Thoracic aorta (tissue), 2 donors: ENCODE data around the gene SLC17A9. TPM values are rescaled to one million over a fixed set of nuclear protein-coding genes. Genes with fewer than 3 reads are reported as not detected.

ENCODE experiments used
- ATAC-seq: fragments of 150-250 bp; one replicate; pipeline ENCODE4 v1.8.0; 2017; ENCODE audit warnings: low read depth; ENCODE audit not compliant: insufficient number of reproducible peaks, low FRiP score
- DNase-seq: peaks from one replicate; pipeline ENCODE4 v3.0.0-alpha.2; 2020; ENCODE audit warnings: low spot score
- H3K27ac ChIP-seq, 2 donors: fragments of 200-600 bp; sonication (generic); 1 replicate in 1 of 2; 2 replicates in 1 of 2; pipeline ENCODE4 v1.5.1; 2016; ENCODE audit warnings: mild to moderate bottlenecking in 2 of 2, moderate library complexity in 2 of 2
- H3K27me3 ChIP-seq: fragments of 200-600 bp; sonication (generic); replicated peaks from 2 replicates; pipeline ENCODE4 v1.6.0; 2016; ENCODE audit warnings: mild to moderate bottlenecking; ENCODE audit not compliant: insufficient read depth
- H3K36me3 ChIP-seq: fragments of 200-600 bp; sonication (generic); one replicate; pipeline ENCODE4 v1.5.1; 2016
- H3K4me1 ChIP-seq, 2 donors: fragments of 200-600 bp; sonication (generic); 1 replicate in 1 of 2; 2 replicates in 1 of 2; pipeline versions ENCODE4 v1.5.1 to v1.6.0; 2016; ENCODE audit warnings: low read depth in 2 of 2, mild to moderate bottlenecking in 1 of 2; ENCODE audit not compliant: control insufficient read depth in 1 of 2
- H3K4me3 ChIP-seq: fragments of 200-600 bp; sonication (generic); 2 replicates; pipeline ENCODE4 v1.5.1; 2016; ENCODE audit warnings: mild to moderate bottlenecking
- H3K9me3 ChIP-seq: fragments of 200-600 bp; sonication (generic); 2 replicates; pipeline ENCODE4 v1.5.1; 2016
- CTCF ChIP-seq: fragments of 200-600 bp; sonication (generic); IDR thresholded peaks from one replicate; pipeline ENCODE4 v1.5.1; 2019; ENCODE audit warnings: antibody characterized with exemption
- total RNA-seq, 2 donors: library from RNA; depleted of rRNA; stranded (reverse); fragments of >200 nt; gene quantifications; one replicate each; pipeline versions ENCODE4 v1.1.0 to v1.2.3, GENCODE V29; 2016

The SLC17A9 gene
- total RNA-seq, 2 donors from 2014 or later = 17.9 to 18.8 TPM

DNA sequence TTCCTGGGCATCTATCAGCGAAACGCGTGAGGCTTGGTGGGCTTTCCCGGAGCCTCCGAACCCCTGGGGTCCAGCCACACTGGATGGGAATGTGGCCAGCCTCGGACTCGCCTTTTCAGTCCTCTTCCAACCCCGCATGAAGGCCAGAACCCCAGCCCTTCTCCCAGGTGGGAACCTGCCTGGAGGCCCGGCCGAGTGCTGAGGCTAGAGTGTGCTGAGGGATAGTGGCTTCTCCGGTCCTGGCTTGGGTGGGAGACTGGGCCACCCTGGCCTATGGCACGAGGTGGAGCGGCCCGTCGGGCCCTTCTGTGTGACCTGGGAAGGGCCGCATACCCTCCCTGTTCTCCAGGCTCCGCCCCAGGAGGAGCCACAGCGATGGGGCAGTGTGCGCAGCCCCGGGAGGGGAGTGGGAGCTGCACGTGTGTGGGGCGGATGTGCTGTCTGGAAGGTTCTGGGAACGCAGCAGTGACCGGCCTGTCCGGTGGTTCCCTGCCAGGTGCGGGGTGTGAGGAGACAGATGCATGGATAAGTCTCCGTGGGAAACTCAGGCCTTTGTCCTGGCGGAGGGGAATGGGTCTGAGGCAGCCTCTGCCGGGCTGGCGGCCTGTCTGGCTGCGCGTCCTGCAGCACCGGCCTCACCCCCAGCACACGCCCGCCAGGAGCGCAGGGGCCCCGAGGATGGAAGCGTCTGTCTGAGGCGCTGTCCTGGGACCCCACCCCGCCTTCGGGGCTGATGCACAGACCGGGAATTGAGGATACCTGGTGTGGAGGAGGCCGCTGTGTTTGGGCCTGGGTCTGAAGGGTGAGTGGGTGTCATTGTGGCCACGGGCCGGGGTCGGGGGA is 55.4 kb downstream of the SLC17A9 start:
- H3K27ac ChIP-seq = no peak overlapping the region
- no peak for ATAC-seq
- no peak for DNase-seq
- H3K4me3 ChIP-seq = no peak overlapping the region
- peaks cover 32% of the 10 kb centered on the region for H3K27me3 ChIP-seq
- H3K36me3 ChIP-seq = no peaks in the 10 kb centered on the region
- peaks cover 9 to 26% of the 10 kb centered on the region in 2 donors for H3K4me1 ChIP-seq
- TF ChIP-seq CTCF = no peak
- no peaks in the 10 kb centered on the region for H3K9me3 ChIP-seq

DNA sequence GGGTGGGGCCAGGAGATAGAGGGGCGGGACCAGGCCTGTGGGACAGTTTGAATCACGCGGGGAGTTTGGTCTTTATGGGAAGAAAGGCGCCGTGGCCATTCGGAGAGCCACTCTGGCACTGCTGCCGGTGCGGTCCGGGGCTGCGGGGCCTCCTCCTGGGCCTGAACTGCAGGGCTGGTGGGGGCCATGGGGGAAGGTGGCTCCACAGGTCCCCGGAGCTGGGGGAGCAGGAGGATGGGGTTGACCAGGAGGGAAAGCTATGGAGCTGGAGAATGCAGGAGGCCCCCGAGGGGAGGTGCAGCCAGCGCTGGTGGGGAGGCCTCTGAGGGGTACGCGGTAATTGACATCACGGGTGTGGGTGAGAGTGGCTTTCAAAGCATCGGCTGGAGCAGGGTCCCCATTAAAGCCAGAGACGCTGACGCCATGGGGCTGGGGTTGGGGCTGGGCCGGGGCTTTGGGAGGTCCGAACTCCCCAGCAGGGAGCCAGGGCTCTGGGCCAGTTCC is 56.1 kb downstream of the SLC17A9 start:
- ATAC-seq = no peak
- Histone ChIP-seq H3K36me3 (no peaks in the 10 kb centered on the region), H3K27me3 (peaks cover 28% of the 10 kb centered on the region), H3K27ac (no peak overlapping the region), H3K4me1 (peaks cover 9 to 26% of the 10 kb centered on the region in 2 donors), H3K4me3 (peak overlapping the region; percentile 43), H3K9me3 (peaks cover 7% of the 10 kb centered on the region)
- DNase-seq = no peak
- TF ChIP-seq CTCF = no peak

- peak overlapping the region; percentile 43 for H3K4me3 ChIP-seq
- no peak for ATAC-seq
- TF ChIP-seq CTCF = peak; percentile 94
These were observed 56.8 kb downstream of the SLC17A9 start for GRCh38 chr20:63009045-63009961.

DNA sequence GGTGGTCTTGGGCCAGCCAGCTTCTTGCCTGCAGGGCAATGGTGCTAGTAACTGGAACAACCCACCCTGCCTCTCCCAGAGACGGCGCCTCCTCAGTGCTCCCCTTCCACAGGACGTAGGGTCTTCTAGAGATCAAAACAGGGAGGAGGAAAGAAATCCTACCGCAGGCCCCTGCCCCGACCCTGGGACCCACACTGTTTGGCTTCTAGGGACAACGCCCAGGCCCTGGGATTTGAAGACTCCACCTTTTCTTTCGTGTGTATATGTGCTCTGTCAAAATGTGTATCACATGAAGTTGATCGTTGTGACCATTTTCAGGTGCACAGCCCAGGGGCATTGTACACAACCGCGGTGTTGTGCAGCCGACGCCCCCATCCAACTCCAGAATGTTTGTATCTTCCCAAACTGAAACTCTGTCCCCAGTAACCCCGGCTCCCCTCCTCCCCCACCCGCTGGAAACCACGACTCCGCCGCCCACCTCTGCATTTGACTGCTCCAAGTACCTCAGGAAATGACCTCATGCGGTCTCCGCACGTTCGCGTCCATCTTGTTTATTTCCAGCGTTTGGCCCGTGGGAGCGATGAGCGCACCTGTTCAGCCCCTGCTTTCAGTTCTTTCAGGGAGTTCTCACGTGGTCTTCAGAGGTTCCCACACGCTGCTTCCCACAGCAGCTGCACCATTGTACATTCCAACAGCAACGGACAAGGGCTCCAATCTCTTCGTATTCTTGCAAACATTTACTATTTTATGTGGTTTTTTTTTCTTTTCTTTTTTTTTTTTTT is 57.7 kb downstream of the SLC17A9 start:
- Histone ChIP-seq H3K4me3 (peak overlapping the region; percentile 17), H3K36me3 (no peaks in the 10 kb centered on the region), H3K27ac (no peak overlapping the region), H3K9me3 (peaks cover 11% of the 10 kb centered on the region), H3K4me1 (peaks cover 9 to 26% of the 10 kb centered on the region in 2 donors), H3K27me3 (peaks cover 21% of the 10 kb centered on the region)
- TF ChIP-seq CTCF = no peak
- ATAC-seq (no peak), DNase-seq (no peak)

More at GRCh38 chr20:63009045-63009961, 56.8 kb downstream of the SLC17A9 start:
- H3K9me3 ChIP-seq = peaks cover 11% of the 10 kb centered on the region
- H3K4me1 ChIP-seq = peaks cover 9 to 26% of the 10 kb centered on the region in 2 donors
- H3K36me3 ChIP-seq = no peaks in the 10 kb centered on the region
- H3K27ac ChIP-seq = no peak overlapping the region
- no peak for DNase-seq
- H3K27me3 ChIP-seq = peaks cover 28% of the 10 kb centered on the region
